Measurements from ENCODE around the gene C19orf81.

GRCh38 chr19:50657222-50657669 lies 8.0 kb downstream of the C19orf81 start:
- TF ChIP-seq CTCF (IDR thresholded peaks at IDR 0.05), result no peak
- TF ChIP-seq POLR2A (IDR thresholded peaks at IDR 0.05), result no peak
- TF ChIP-seq EP300 (IDR thresholded peaks at IDR 0.05), result no peak
